HCT116 (cell line): ENCODE measurements around the gene KCNH3. TPM values are rescaled to one million over a fixed set of nuclear protein-coding genes. Genes with fewer than 3 reads are reported as not detected.

Experiments
- ATAC-seq: fragments of 200-7000 bp; cut with Tn5 transposase; 2 replicates; pipeline ENCODE4 v1.9.1; 2020; ENCODE audit warnings: mild to moderate bottlenecking, moderate library complexity
- BruUV-seq: library from RNA; stranded (reverse); fragments of 400-500 nt; replicated peaks from 2 replicates; lab custom pipeline; 2021; lab: Mats Ljungman, UMichigan
- CTCF ChIA-PET: fragments of 300-600 bp; sonication (Branson Sonifier 250); formaldehyde crosslinking; loops from one replicate; lab custom pipeline; 2021; ENCODE audit warnings: antibody characterized with exemption; lab: Charles Lee
- POLR2A ChIA-PET: fragments of 300-600, 350-600 bp; sonication (Branson Sonifier 250); formaldehyde crosslinking; loops from one replicate; lab custom pipeline; 2021; ENCODE audit warnings: antibody characterized with exemption; lab: Charles Lee
- RAD21 ChIA-PET, 2 experiments: fragments of 300-600 bp; sonication (Branson Sonifier 250); formaldehyde crosslinking; loops; one replicate each; lab custom pipeline; 2023; ENCODE audit warnings: low total read pairs in 2 of 2; ENCODE audit not compliant: uncharacterized antibody in 2 of 2, unreplicated experiment in 2 of 2, low non-redundant PET in 1 of 2; lab: Charles Lee
- DNase-seq: peaks from one replicate; pipeline ENCODE4 v3.0.0-alpha.2; 2010; ENCODE audit warnings: low read depth, low spot score
- H2AFZ ChIP-seq: fragments of 200-600 bp; shearing (Covaris generic), sonication (generic); 2 replicates; pipeline ENCODE4 v1.6.1; 2017; ENCODE audit warnings: low read depth, mixed run types, mixed read lengths, antibody characterized with exemption, low read length; ENCODE audit not compliant: poor library complexity, severe bottlenecking
- H3K27ac ChIP-seq: 2 replicates; pipeline ENCODE4 v1.5.1; 2012; ENCODE audit warnings: low read depth, low read length
- H3K27me3 ChIP-seq: fragments of 200-600 bp; sonication (generic); 2 replicates; pipeline ENCODE4 v1.6.1; 2016; ENCODE audit warnings: mixed run types, low read length, mixed read lengths; ENCODE audit not compliant: insufficient read depth
- H3K36me3 ChIP-seq, 2 experiments: fragments of 200-500 bp in 1 of 2; fragments of 200-600 bp in 1 of 2; sonication (Bioruptor generic) in 1 of 2; sonication (generic) in 1 of 2; 2 replicates each; pipeline versions ENCODE4 v1.5.1 to v1.6.1; 2014 to 2016; ENCODE audit warnings: low read length in 2 of 2, inconsistent platforms in 1 of 2, mixed read lengths in 1 of 2, mixed run types in 1 of 2; ENCODE audit not compliant: insufficient read depth in 2 of 2, control insufficient read depth in 1 of 2
- H3K4me1 ChIP-seq, 2 experiments: fragments of 200-600 bp in 1 of 2; sonication (generic) in 1 of 2; 2 replicates each; pipeline versions ENCODE4 v1.5.1 to v1.6.1; 2012 to 2017; ENCODE audit warnings: low read length in 2 of 2, inconsistent platforms in 1 of 2, mild to moderate bottlenecking in 1 of 2, mixed read lengths in 1 of 2, mixed run types in 1 of 2, moderate library complexity in 1 of 2; ENCODE audit not compliant: insufficient read depth in 2 of 2, control insufficient read depth in 1 of 2
- H3K4me2 ChIP-seq: fragments of 200-600 bp; sonication (generic); 2 replicates; pipeline ENCODE4 v1.6.1; 2017; ENCODE audit warnings: mixed run types, low read length, mixed read lengths
- H3K4me3 ChIP-seq, 2 experiments: fragments of 200-600 bp in 1 of 2; sonication (generic) in 1 of 2; replicated peaks in 1 of 2; 2 replicates each; pipeline ENCODE4 v1.5.1; 2011 to 2016; ENCODE audit warnings: low read length in 2 of 2, control low read depth in 1 of 2, low read depth in 1 of 2, mild to moderate bottlenecking in 1 of 2, mixed read lengths in 1 of 2, mixed run types in 1 of 2
- H3K79me2 ChIP-seq: fragments of 200-600 bp; sonication (generic); 2 replicates; pipeline ENCODE4 v1.6.1; 2017; ENCODE audit warnings: mild to moderate bottlenecking, mixed run types, low read length, moderate library complexity, mixed read lengths; ENCODE audit not compliant: insufficient read depth
- H3K9ac ChIP-seq: fragments of 200-600 bp; sonication (generic); 2 replicates; pipeline ENCODE4 v1.6.1; 2016; ENCODE audit warnings: low read length, mixed read lengths
- H3K9me2 ChIP-seq: fragments of 200-600 bp; sonication (generic), shearing (Covaris generic); 2 replicates; pipeline ENCODE4 v1.6.1; 2017; ENCODE audit warnings: mixed run types, mild to moderate bottlenecking, moderate library complexity; ENCODE audit not compliant: insufficient read depth
- H3K9me3 ChIP-seq, 2 experiments: fragments of 200-500 bp in 1 of 2; fragments of 200-600 bp in 1 of 2; sonication (Bioruptor generic) in 1 of 2; sonication (generic) in 1 of 2; 2 replicates each; pipeline ENCODE4 v1.6.1; 2014 to 2017; ENCODE audit warnings: low read length in 2 of 2, mixed read lengths in 2 of 2, inconsistent platforms in 1 of 2, low read depth in 1 of 2, mild to moderate bottlenecking in 1 of 2, mixed run types in 1 of 2, moderate library complexity in 1 of 2; ENCODE audit not compliant: control insufficient read depth in 1 of 2, insufficient read depth in 1 of 2
- H4K20me1 ChIP-seq: fragments of 200-600 bp; sonication (generic), shearing (Covaris generic); 2 replicates; pipeline ENCODE4 v1.6.1; 2017; ENCODE audit warnings: mixed run types, mild to moderate bottlenecking, moderate library complexity; ENCODE audit not compliant: insufficient read depth
- CTCF ChIP-seq, 3 experiments: fragments of 200-600 bp in 1 of 3; sonication (generic) in 1 of 3; IDR thresholded peaks in 2 of 3; conservative IDR thresholded peaks in 1 of 3; 2 replicates each; pipeline ENCODE4 v1.5.1; 2012 to 2017; ENCODE audit warnings: low read depth in 2 of 3, low read length in 2 of 3, antibody characterized with exemption in 1 of 3, borderline replicate concordance in 1 of 3, control low read depth in 1 of 3, mild to moderate bottlenecking in 1 of 3, mixed read lengths in 1 of 3, mixed run types in 1 of 3, moderate library complexity in 1 of 3; ENCODE audit not compliant: insufficient read depth in 1 of 3
- ELF1 ChIP-seq: IDR thresholded peaks from 2 replicates; pipeline ENCODE4 v1.6.1; 2012; ENCODE audit warnings: low read depth, borderline replicate concordance
- EZH2phosphoT487 ChIP-seq: fragments of 200-600 bp; IDR thresholded peaks from 2 replicates; pipeline ENCODE4 v1.6.1; 2018; ENCODE audit warnings: antibody characterized with exemption, borderline replicate concordance
- JUND ChIP-seq: IDR thresholded peaks from 2 replicates; pipeline ENCODE4 v1.6.1; 2012
- SIN3A ChIP-seq: IDR thresholded peaks from 2 replicates; pipeline ENCODE4 v1.6.1; 2012; ENCODE audit warnings: low read depth
- intact Hi-C: fragments of 100-400 bp; cut with micrococcal nuclease; formaldehyde crosslinking; loops from 2 replicates; pipeline ENCODE4 v1.10.0; 2022
- total RNA-seq: library from RNA; stranded (reverse); gene quantifications from one replicate; pipeline ENCODE4 v1.2.1, GENCODE V29; 2021; ENCODE audit not compliant: unreplicated experiment
- TF ChIP-seq, protein P1 (sequence below): IDR thresholded peaks from 2 replicates; pipeline ENCODE4 v1.6.1; 2012

The KCNH3 gene
- total RNA-seq, 1 experiment from 2014 or later: 35.3 TPM

DNA sequence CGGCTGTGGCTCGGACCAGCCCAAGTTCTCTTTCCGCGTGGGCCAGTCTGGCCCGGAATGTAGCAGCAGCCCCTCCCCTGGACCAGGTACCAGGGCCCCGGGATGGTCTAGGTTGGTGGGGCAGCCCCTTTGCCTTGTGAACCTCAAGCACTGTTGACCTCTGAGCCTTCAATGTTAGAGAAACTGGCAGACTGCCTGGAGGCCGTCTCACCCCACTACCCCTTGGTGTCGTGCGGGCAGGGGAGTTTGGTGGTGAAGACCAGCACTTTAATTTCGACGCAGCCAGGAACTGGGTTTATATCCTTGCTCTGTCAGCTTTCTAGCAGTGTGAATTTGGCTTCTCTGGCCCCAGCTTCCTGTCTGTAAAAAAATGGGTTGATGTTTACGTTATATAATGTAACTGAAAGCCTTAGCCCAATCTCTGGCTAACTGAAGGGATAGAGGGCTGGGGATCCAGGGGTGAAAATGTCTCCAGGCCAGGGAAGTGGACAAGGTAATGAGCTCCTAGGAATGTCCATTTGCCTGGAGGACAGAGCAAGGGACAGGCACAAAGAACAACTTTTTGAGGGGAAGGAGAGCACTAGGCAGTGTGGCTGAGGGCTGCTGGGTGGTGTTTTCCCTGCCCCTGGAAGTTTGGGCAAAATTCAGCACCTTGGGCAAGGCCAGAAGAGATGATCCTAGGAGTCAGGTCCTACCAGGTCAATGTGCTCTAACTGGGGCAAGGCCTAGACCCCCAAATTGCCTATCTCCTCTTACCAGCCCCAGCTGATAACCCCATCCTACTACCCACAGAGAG, 17.8 kb downstream of the KCNH3 start:
- TF ChIP-seq ELF1 (no peak), CTCF (IDR thresholded peaks at IDR 0.05 in 2 of 3, conservative IDR thresholded peaks at IDR 0.05 in 1 of 3; ENCODE audit: borderline replicate concordance in 1 of 3, insufficient read depth in 1 of 3, low read depth in 2 of 3, low read length in 2 of 3) (no peak), SIN3A (no peak), EZH2phosphoT487 (no peak), JUND (no peak; the same call in 1 of the 2 replicates)
- TF ChIP-seq, protein P1, sequence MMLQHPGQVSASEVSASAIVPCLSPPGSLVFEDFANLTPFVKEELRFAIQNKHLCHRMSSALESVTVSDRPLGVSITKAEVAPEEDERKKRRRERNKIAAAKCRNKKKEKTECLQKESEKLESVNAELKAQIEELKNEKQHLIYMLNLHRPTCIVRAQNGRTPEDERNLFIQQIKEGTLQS: no peak
- TF ChIP-seq, all 23 proteins: peak for 0
- Histone ChIP-seq H3K27ac (no peak overlapping the region), H3K27me3 (no peaks in the 10 kb centered on the region), H3K4me2 (no peak overlapping the region), H3K9me2 (no peaks in the 10 kb centered on the region), H3K4me3 (no peak overlapping the region), H4K20me1 (no peaks in the 10 kb centered on the region), H3K79me2 (no peaks in the 10 kb centered on the region), H3K4me1 (peaks cover 0 to 5% of the 10 kb centered on the region in 2 experiments; a peak in 2 of 4 replicates), H3K9me3 (no peaks in the 10 kb centered on the region), H3K9ac (no peak overlapping the region), H3K36me3 (peaks cover 4 to 24% of the 10 kb centered on the region in 2 experiments), H2AFZ (no peak overlapping the region)
- ChIA-PET RAD21 (no interaction called here), CTCF (interaction anchor here (2.1 kb wide), 1 partner anchor 198 kb away, joined by 8 read pairs; no protein-coding TSS in a partner anchor), POLR2A (no interaction called here)
- intact Hi-C loops: no loop called here
- ATAC-seq (no peak), DNase-seq (no peak)
- BruUV-seq: TSS peak; percentile 7
